Stimulated activated CD8-positive, alpha-beta memory T cell treated with anti-CD3 and anti-CD28 coated beads, Interleukin-4, amount 100 ng/mL, for 1 hour (primary cell): ENCODE measurements around the gene TRA2B.

Experiments
- DNase-seq, 2 donors: peaks; one replicate each; pipeline ENCODE4 v3.0.0-alpha.2; 2020; ENCODE audit warnings: low read depth in 2 of 2, low spot score in 1 of 2

The TRA2B gene

GRCh38 chr3:185878920-185879319 is 58.9 kb downstream of the TRA2B start:
- DNase-seq, result no peak

DNA sequence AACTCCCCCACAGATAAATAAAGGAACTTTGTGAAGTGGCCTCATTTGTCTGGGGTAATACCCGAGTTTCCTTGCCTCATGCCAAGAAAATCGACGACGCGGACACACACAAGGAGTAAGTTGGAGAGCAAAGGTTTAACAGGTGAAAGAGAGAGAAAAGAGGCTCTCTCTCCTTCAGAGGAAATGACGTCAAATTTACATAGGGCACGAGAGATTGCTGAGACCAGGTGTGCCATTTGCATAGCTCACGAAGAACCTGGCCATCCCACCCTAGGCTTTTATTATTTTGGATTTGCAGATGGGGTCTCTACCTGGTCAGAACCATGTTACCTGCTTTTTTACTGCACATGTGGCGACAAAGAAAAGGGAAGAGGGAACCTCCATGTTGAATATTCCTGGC is 63.7 kb downstream of the TRA2B start:
- DNase-seq, result no peak

- no peak for DNase-seq
Observed at GRCh38 chr3:185867650-185868049, 70.2 kb downstream of the TRA2B start.

DNA sequence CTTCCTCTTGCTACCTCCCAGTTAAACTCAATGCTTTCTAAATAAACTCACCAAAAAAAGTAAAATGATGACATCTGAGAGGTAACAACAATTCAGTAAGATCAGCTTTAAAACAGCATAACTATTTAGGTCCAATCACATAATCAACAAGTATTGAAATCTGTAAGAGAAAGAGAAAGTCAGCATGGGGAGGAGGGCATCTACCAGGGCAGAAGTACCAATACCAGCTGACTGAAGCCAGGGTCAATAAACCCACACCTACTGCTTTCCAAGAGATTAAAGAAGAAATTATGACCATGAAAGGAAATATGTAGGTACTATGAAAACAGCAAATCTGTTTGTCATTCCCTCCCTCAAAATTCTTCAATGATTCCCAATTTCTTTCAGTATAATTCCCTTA is 70.8 kb downstream of the TRA2B start:
- no peak for DNase-seq

DNA sequence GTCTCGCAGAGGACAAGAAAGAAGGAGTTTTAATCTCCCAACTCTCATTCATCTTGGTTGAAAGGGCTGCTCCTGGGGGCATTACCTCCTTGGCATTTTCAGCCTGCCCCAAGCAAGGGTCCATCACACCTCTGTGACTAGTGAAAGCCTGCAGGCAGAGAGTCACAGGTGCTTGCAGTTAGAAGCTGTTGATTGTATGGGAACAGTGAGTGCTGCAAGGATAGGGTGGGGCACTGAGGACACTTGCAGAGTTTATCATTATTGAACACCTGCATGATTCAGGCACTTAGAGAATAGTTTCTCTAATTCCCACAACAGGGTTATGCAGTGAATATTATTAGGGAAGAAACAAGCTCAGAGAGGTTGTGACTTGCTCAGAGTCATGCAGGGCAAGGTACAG is 71.3 kb downstream of the TRA2B start:
- DNase-seq, result no peak
